Hematopoietic multipotent progenitor cell treated with erythropoietin and hydrocortisone succinate and interleukin-3 and kit ligand, for 15 days (in vitro differentiated cells): ENCODE results near the gene GDF10.

Experiments
- DNase-seq: peaks from one replicate; pipeline ENCODE4 v3.0.0-alpha.2; 2015; ENCODE audit warnings: low spot score

GDF10 gene, protein sequence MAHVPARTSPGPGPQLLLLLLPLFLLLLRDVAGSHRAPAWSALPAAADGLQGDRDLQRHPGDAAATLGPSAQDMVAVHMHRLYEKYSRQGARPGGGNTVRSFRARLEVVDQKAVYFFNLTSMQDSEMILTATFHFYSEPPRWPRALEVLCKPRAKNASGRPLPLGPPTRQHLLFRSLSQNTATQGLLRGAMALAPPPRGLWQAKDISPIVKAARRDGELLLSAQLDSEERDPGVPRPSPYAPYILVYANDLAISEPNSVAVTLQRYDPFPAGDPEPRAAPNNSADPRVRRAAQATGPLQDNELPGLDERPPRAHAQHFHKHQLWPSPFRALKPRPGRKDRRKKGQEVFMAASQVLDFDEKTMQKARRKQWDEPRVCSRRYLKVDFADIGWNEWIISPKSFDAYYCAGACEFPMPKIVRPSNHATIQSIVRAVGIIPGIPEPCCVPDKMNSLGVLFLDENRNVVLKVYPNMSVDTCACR

DNA sequence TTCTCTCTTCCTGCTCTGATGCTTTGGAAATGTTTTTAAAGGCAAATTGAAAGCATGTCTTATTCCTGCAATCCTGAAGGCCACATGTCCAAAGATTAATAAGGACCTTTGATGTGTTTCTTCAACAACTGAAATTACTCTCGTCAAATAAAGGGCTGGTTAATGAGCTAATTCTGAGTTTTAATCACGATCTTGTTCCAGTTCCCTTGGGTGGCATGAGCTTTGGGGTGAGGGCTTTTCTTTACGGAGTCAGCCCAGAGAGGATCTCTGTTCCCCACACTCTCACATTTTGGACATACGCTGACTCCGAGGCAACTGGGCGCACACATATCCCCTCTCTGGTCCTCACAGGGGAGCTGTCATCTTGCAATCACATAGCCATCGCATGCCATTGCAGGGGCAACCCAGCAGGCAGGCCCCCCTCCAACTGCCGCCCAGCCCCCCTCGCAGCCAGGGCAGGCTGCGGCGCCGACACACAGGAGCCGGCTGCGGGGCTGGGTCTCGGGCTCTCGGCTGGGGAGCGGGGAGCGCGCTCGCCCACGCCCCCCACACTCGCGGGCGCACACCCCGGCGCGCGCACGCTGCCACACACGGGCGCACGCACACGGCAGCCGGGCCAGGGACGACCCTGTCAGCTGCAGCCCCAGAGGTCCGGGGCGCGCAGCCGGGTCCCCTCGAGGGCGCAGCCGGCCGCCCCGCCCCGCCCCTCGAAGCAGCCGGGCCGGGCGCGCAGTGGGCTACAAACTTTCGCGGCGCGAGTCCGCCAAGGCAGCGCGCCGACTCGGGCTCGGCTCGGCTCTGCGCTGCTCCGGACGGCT is at the start of gene GDF10:
GDF10 (plus strand) TSS at position 587 of the 818 bp plus-strand sequence. CDS start 455 bp downstream, outside the sequence.
- no peak for DNase-seq

DNA sequence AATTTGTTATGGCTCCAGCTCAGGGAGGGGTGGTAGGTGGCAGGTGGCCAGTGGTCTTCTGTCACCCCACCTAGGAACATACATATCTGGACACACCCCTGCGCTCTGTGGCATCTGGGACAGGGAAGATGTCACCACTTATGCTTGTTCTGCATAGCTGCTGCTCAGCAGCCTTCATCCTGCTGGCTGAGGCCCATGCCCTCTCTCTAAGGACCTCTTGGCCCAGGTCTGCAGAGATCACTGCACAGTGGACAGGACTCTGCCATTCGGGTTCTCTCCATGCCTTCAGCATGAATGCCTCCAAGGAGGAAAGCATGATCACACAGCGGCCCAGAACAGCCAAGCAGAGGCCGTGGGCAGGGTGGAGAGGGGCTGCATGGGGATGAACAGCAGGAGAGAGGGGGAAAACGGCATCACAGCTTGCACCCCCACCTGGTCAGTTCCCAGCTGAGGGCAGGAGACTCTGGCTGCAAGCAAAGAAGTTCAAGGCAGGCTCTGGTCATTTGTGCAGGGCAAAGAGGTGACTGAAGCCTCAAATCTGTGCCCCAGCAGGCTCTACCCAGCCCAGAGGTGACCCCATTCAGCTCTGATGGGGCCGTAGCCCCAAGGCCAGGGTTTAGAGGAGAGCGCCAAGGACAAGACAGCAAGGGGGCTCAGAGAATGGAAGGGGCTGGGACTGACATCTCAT is 47.8 kb upstream of the GDF10 start:
- no peak for DNase-seq

DNA sequence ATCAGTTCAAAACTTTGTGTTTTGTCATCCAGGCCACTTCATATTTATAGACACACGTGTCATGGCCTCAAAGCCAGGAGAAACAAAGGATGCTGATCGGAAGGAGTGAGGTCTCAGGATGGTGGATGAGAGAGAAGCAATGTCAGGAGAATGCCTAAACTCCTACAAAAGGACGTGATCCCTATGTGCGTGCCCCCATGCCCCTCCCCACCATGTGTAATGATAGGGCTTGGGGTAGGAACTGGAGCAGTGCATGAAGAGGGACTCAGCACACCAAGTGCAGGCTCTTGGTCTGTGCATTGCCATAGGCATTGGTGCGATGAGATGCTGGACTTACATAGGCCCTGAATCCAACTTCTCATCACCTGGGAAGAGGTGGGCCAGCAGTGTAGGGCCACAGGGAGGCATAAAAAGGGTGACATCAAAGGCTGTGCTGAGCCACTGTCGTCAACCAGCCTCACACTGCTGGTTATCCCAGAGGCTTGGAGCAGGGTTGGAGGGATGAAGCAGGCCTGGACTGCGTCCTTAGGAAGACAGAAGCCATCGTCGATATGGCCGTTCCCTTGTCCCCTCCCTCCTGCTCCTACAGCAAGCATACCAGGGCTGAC is 46.9 kb upstream of the GDF10 start:
- no peak for DNase-seq

DNA sequence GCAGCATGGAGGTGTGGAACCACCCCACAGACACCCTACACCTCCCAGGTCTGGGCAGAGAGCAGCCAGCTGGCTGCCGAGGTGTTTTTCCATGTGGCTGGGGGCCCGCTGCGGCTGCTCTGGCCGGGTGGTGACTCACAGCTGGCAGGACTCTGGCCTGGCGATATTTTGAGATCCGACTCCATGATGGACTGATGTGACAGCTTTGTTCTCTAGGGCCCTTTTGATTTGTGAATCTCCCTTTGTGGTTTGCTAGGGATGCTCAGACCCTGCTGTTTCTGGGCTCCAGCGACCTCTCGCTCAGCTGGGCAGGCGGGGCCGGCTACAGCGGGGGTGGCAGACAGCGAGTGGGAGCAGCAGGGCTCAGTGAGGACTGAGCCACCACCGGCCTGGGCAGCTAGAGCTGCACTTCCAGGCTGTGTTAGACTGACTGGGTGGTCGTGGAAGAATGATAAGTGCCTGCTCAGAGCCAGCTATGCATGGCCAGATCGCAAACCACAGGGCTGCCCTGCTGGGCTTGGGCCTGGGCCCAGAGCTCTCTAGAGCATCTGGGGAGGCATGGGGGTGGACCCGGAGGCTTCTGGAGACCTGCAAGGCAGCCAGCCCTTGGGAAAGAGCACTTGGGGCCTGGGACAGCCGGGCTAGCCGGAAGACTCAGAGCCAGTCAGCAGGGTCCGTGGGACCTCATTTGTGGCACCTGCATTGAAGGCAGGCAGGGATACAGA is 46.2 kb upstream of the GDF10 start:
- DNase-seq, result no peak

DNA sequence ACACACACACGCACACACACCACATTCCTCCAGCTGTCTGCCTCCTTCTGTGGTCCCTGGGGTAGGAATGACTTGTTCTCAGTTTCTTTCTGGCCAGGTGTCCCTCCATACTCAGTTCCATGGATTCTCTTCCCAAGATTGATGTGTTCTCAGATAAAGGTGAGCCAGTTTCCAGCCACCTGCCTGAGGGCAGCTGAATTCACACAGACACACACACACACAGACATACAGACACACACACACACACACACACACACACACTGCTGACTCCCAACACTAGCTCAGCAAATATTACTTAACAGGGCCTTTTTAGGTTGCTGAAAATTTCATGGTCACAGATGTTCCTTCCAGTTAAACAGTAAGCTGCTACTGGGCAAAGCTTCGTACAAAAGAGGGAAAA is 45.4 kb upstream of the GDF10 start:
- DNase-seq, result no peak

DNA sequence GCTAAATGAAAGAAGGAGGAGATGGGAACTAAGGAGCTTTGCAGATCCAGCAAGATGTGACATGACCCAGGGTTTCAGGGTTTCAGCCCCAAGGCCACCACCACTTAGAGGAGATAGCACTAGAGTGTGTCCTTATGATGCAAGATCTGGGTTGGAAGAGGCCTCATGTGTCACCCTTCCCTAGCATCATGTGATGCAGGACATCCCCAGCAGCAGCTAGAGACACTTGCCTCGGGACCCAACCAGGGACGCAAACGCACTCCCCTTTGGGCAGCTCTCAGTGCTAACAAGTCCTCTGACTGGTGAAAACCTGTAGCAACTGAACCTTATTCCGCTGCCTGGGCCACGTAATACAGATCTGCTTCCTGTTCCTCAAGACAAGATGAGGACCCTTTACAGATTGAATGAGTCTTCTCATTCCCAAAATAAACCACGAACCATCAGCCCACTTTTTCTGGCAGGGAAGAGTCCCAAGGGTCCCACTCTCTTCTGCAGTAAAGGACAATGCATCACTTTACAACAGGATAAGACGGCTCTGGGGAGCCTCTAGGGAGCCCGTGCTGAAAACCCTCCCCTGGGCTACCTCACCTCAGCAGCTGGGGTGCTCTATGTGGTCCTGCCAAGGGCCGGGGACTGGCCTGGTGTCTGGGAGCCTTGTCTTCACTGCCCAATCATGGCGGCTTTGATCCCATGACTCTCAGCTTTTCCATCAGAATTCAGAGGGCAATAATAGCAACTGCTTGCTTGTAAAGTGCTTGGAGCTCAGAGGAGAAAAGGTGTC is 44.8 kb upstream of the GDF10 start:
- DNase-seq, result no peak

DNA sequence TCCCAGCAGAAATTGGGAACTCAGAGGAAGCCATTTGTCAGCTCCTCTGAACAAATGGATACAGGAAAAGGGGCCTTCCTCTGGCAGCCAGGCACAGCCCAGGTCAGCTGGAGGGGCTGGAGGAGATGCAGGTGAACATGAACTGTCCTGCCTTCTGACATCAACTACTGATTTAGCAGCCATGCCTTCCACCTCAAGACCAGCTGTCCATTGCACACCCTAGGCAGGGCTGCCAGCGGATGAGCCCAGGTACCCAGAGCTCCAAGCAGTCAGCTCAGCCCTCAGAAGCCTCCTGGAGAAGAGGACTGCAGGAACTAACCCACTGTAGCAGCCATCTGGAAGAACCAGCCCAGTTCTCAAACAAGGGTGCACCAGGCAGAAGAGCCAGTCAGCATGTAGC is 44.1 kb upstream of the GDF10 start:
- no peak for DNase-seq

DNA sequence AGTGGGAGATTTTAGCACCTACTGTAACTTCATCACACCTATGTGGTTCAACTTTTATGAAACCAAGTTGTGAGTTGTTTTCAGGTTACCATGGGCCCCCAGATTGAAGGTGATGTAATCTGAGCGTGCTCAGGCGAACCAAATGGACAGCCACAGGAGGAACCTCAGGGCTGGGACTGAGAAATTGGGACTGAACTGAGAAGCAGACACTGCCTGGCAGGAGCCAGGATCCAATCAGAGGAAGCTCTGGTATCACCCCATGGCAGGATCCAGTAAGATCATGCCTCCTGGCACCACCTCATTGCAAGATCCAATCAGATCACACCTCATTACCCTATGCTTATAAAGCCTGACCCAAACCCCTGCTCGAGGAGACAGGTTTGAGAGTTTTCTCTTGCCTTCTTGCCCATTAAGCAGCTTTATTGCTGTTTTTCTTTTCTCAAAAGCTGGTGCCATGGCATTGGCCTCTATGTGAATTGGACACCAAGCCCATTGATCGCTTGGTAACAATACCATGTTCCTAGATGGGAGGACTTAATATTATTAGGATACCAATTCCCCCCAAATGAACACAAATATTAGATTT is 43.2 kb upstream of the GDF10 start:
- DNase-seq, result no peak

DNA sequence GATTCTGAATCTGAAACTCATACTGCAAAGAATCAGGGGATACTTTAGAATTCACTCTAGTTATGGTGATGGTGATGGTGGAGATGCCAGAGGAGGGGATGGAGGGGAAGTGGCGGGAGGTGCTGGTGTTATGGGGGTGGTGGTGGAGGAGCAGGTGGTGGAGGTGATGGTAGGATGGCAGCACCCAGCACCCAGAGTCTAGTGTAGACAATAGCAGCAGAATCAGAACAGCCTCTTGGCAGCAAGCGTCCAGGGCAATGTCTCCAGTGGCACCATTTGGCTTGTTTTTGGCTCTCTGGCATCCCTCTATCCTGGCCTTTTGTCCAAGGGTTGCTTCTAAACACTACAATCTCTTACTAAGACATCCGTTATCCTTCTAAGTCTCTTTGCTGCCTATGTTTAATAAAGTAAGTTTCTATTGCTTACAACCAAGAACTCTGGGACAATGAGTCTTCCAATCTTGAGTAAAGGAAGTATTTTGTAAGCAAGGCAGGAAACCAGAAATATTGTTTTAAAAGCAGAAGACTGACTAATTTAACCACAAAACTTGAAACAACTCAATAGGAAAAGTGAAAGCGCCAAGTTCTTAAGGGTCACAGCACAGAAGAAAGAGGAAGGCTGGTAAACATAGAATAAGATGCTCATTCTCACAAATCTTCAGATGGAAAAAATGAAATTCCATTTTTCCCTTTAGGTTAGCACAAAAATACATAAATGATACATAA is 42.4 kb upstream of the GDF10 start:
- DNase-seq, result no peak

DNA sequence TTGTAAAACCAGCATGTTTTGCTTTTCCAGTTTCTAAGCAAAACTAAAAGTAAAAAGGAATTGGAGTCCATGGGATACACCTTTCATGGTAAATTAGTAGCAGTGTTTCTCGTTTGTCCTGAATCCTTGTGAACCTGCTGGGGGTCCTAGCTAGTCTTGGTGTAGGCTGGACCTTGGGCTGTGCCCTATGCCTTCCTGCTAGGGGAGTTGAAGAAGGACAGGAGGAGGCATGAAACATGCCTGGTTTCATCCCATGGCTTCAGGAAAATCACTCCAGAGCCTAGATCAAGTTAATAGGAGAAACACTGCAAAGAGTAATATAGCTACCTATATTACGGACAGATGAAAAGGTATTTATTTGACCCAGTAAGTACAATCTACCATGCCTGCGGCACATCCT is 41.1 kb upstream of the GDF10 start:
- DNase-seq, result no peak

DNA sequence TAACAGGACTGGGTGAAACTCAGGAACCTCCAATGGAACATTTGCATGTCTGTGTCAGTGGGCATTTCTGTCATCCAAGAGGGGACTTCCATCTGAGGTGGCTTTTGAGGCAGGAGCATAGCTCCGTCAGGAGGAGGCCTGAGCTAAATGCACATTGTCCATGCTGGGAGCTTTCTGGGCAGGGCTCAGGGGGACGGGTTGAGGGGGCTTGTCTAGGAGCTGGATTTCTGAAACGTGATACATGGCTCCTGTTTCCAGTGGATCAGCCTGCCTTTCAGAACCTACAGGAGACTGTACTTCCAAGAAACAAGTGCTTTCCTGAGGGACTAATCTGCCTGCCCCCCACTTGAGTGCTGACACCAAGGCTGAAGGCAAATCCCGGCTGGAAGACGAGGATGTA is 40.5 kb upstream of the GDF10 start:
- DNase-seq, result no peak

DNA sequence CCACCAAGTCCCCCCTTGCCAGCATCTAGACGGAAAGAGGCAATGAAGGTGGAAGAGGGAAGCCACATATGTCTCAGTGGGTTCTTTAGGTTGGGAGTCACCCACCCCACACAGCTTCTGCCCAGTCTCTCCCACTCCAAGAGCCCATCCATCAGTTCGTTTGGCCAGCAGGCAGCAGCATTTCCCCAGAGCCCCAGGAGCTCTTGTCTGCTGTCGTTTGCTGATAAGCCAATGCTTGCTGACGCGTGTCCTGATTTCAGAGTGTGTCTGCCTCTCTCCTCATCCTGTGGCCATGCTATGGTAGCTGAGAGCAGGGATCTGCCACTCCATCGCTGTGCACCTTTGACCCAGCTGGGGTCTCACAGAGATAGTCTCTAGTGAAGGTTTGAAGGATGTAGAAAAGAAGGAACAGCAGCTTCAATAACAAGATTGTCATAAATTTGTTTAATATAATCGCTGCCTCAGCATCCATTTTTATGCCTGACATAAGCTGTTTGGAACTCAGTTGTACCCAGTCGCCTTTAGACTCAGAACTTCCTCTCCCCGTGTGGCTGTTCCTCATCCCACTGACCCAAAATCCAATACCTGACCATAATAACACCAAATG is 39.4 kb upstream of the GDF10 start:
- no peak for DNase-seq

DNA sequence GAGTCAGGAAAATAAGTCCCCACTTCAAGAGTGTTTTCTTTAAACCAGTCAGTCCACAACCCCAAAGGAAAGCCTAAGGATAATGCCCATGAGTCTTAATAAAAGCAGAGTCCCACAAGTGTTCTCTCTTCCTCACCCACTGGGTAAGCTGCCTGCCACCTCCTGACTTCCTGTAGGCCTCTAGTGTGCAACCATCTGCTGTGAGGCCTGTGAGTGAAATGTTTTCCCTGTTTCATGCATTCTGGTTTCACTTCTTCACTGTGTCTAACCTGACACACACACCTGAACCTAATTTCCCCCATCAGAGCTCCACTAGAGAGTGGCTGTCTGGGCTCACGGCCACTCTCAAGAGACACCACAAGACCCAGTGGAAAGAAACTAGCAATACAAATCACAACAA is 38.9 kb upstream of the GDF10 start:
- DNase-seq, result no peak

DNA sequence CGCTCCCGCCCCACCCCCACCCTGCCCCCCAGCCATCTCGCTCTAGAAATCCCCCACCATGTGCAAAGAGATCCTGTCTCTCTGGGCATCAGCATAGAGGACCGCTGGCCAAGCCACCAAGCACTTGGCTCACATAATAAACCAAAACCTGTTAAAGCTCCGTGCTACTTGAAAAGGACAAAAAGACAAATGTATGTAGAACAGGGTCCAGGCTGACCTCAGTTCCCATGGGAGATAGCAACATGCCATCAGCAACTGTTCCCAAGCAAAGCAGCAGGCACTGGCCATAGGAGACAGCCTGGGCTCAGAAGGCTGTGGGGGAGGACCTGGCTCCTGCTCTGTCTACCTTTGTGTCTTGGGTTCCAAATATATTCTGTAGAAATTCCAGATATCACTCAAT is 38.4 kb upstream of the GDF10 start:
- DNase-seq, result no peak

DNA sequence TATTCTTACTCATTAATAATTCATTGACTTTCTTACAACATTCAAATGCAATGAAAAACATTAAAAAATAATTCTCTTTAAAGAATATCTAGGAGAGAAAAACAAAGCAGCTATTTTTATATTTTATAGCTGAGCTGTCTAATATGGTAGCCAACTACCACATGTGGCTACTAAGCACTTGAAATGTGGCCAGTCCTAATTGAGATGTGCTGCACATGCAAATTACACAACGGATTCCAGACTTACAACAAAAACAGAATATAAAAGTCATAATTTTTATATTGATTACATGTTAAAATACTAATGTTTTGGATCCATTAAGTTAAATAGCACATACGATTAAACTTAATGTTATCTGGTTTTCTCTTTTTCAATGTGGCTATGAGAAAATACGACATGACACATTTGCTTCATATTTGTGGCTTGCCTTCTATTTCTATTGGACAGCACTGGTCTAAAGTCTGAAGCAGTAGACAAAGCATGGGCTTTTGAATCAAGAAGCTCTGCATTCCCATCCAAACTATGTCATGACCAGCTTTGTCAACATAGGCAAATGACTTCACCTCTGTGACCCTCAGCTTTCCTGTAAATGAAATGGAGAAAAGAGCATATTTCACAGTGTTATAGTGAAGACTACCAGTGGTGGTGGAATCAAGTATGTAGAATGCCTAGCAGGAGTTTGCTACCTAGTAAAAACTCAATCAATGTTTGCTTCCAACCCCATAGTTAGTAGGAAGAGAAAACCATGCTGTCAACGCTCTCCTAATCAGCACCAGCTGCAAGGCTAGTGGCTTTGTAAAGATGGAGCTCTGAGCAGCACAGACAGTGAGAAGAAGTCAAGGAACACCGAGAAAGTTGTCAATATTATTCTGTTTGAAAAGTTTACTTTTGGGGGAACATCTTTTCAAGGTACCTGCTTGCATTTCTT is 37.1 kb upstream of the GDF10 start:
- DNase-seq, result no peak

DNA sequence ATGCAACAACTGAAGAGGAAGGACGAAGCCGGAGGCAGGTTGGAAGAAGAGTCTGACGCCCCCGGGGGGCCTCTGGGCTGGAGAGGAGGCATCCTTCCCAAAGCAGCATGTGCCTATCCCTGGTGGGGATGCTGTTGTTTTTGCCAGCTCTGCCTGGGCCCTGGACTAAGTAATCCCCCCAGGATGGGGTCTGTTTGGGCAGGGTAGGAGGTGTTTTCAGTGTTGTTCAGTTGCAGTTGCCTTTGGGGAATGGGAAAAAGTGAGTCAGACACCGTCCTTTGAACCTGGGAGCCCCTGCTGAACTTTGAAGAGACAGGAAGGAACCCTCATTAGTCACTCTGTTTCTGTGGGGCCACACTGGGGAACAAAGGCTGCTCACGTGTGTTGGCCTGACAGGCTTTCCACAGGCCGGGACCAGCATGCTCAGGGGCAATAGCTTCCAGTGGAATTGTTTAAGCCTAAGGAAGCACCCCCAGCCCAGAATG is 35.2 kb upstream of the GDF10 start:
- DNase-seq, result no peak

DNA sequence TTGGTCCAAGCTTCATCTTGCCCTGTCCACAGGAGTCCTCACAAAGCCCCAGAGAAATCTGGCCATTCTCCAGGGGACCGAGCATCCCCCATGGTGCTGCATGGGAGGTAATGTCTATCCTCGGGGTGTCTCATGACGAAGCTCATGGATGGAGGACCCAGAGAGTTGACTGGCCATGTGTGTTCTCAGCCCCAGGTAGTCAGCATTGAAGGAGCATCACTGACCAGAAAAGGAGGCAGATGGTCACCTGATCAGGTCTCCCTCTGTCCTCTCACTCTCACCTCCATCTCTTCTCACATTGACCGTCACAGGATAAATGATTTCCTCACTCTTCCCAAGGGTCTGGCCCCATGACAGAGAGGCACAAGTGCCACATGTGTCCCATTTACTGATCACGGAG is 33.4 kb upstream of the GDF10 start:
- no peak for DNase-seq

DNA sequence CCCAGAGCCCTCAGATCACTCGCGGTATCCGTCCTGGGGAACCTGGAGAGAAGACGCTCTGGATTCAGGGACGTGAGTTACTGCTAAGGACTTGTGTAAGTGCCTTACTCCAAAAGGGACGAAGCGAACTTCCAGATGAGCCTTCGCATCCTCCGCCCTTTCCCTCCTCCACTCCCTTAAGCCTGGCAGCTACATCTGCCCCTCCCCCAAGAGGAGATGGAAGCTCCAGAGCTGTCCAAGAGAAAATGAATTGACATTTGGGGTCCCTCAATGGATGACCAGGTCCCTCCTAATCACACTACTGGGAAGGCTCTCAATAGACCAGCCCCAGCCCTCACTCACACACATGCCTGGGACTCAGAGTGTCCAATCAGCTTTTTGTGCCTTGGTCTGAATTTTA is 31.3 kb upstream of the GDF10 start:
- no peak for DNase-seq
